Esophagus squamous epithelium (tissue), 4 donors: Measurements from ENCODE around the gene S100A6.
A peak's percentile ranks its signal among the peaks of the same experiment; 100 is the strongest.

Experiments
- CTCF ChIP-seq, 6 experiments: fragments of 450-650 bp in 4 of 6; fragments of 200-600 bp in 2 of 6; sonication (generic) in 2 of 6; IDR thresholded peaks; one replicate each; pipeline ENCODE4 v1.5.1; 2016 to 2019; ENCODE audit warnings: antibody characterized with exemption in 6 of 6, mild to moderate bottlenecking in 4 of 6, moderate library complexity in 4 of 6
- POLR2A ChIP-seq, 4 donors: fragments of 450-650 bp; IDR thresholded peaks; one replicate each; pipeline ENCODE4 v1.6.1; 2017; ENCODE audit warnings: antibody characterized with exemption in 4 of 4, mild to moderate bottlenecking in 4 of 4, moderate library complexity in 3 of 4

GRCh38 chr1:153538315-153538821, 2.6 kb upstream of the S100A6 start:
- peak in 2 of 6 experiments; percentile 16 to 32 for TF ChIP-seq CTCF (IDR thresholded peaks at IDR 0.05)
- no peak for TF ChIP-seq POLR2A (IDR thresholded peaks at IDR 0.05)
